Right cardiac atrium (tissue), 5 donors: Measurements from ENCODE around the gene ALDH3A1. TPM values are rescaled to one million over a fixed set of nuclear protein-coding genes. Genes with fewer than 3 reads are reported as not detected.

Experiments
- ATAC-seq, 2 donors: fragments of 200-7000 bp; cut with Tn5 transposase; one replicate each; pipeline versions ENCODE4 v1.8.0 to v1.9.1; 2020; ENCODE audit warnings: moderate library complexity in 2 of 2, mild to moderate bottlenecking in 1 of 2
- DNase-seq, 3 donors: peaks; one replicate each; pipeline ENCODE4 v3.0.0-alpha.2; 2020
- H3K27ac ChIP-seq: one replicate; pipeline ENCODE4 v1.5.1; 2013; ENCODE audit warnings: mild to moderate bottlenecking, low read length, control low read depth, moderate library complexity
- H3K27me3 ChIP-seq: one replicate; pipeline ENCODE4 v1.6.1; 2013; ENCODE audit not compliant: control insufficient read depth, insufficient read depth
- H3K4me1 ChIP-seq: one replicate; pipeline ENCODE4 v1.6.1; 2013; ENCODE audit warnings: low read length; ENCODE audit not compliant: control insufficient read depth, insufficient read depth
- H3K4me3 ChIP-seq: one replicate; pipeline ENCODE4 v1.5.1; 2013; ENCODE audit warnings: low read length, control low read depth
- H3K9me3 ChIP-seq: one replicate; pipeline ENCODE4 v1.6.1; 2013; ENCODE audit warnings: low read length; ENCODE audit not compliant: control insufficient read depth
- WGBS: extraction: QIAGEN DNeasy Blood & Tissue Kit; methylation state at CpG from one replicate; pipeline ENCODE4 v1.1.7; 2013; 5-methylcytosine and 5-hydroxymethylcytosine counted together
- intact Hi-C, 4 donors: fragments of 100-400 bp; cut with DNase I; formaldehyde crosslinking; loops; one replicate each; pipeline versions ENCODE4 v1.11.0 to v1.14.0; 2022 to 2023
- long read RNA-seq, 4 donors: library from polyadenylated mRNA; unstranded; transcript quantifications; one replicate each; pipeline ENCODE4 v2.0.0, GENCODE V29; 2020 to 2021
- polyA plus RNA-seq: library from polyadenylated mRNA; stranded (reverse); fragments of 200-250 nt; gene quantifications from one replicate; pipeline ENCODE4 v1.2.3, GENCODE V29; 2013
- total RNA-seq, 4 donors: library from RNA; stranded (reverse); fragmentation: NEBNext Ultra II Directional; extraction: Animal tissue kit (Norgen Biotek cat#: 25700); gene quantifications; one replicate each; pipeline ENCODE4 v1.2.1, GENCODE V29; 2021
- donor health status: healthy with polysubstance abuse.
- donor health status: DM: no; HTN: yes; CAD: no.
- donor health status: DM: no; HTN: no; CAD: no.
- donor health status: DM: no; HTN: yes; CAD: no; lungs with severe emphysema.
- donor health status: DM: yes; HTN: yes; CAD: no.

ALDH3A1 gene
- total RNA-seq, result under 1 TPM; 0.20 to 0.50 (median 0.23) TPM
- polyA plus RNA-seq, result 0.09 TPM
- long read RNA-seq, donor 1, result 0 reads
- long read RNA-seq, donor 2, result 0 reads
- long read RNA-seq, donor 3, partial matches to known transcripts, result 0 of 4 reads
- long read RNA-seq, donor 3, other reads (novel, unspliced or antisense), result 0 of 4 reads
- long read RNA-seq, donor 4, partial matches to known transcripts, result 1 of 1 reads
- long read RNA-seq, donor 4, other reads (novel, unspliced or antisense), result 0 of 1 reads

DNA sequence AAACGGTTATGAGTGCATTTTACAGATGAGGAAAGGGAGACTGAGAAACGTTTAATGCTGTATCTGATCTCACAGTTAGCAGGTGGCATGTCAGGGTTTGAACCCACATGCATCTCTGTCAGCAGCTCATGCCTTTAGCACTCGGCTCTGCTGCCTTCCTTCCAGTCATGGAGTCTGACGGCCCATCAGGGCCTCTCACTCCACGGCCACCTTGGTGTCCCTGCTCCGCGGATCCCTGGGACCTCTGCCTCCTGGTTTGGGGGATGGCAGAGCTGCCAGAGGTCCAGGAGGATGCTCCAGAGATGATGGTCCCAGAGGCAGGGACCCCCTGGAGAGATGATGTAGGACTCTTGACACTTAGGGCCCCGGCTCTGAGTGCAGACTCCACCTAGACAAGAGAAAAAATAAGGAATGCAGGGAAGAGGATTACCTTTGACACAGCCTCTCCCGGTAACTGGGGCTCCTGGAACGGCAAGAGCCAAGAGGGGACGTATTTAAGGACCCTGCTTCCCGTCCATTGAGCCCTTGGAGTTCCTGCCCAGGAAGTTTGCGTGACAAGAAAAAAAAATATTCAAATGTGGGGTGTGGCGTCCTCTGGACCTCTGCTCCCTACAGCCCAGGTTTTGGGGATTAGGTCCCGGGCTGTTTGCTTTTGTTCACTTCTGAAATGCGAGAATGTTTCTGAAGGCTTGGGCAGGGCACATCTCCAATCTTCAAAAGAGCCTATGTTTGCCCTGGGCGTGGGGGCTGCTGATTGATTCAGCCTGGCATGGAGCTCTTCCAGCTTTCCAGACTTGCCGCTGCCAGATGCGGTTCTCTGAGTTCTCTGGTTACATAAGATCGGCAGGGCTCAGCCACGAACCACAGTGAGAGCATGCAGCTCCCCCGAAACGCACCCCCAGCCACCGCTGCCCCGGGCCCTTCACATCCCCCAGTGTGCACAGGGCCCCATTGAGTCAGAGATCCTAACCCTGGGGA is at the start of gene ALDH3A1:
TSS of gene ALDH3A1 (minus strand) at position 470 of the 978 bp plus-strand sequence. CDS start 3,169 bp downstream, outside the sequence.
- no peaks in the 10 kb centered on the region for H3K4me1 ChIP-seq
- H3K4me3 ChIP-seq, result no peak within 1 kb of the TSS
- WGBS, result 58% methylated on average over 25 of the region's 25 CpGs
- no peaks in the 10 kb centered on the region for H3K9me3 ChIP-seq
- H3K27me3 ChIP-seq, result no peaks in the 10 kb centered on the region
- ATAC-seq (no peak), DNase-seq (peak in 1 of 3 donors; percentile 41)
- no peak within 1 kb of the TSS for H3K27ac ChIP-seq
- intact Hi-C loops, result loop anchor here in 1 of 4 donors (10.0 kb wide), 1 partner anchor 73 kb away; no protein-coding TSS in a partner anchor

- H3K27ac ChIP-seq, result no peak overlapping the region
- H3K4me3 ChIP-seq, result no peak overlapping the region
- intact Hi-C loops, result no loop called here
- ATAC-seq (no peak), DNase-seq (no peak)
- H3K9me3 ChIP-seq, result no peaks in the 10 kb centered on the region
- H3K4me1 ChIP-seq, result no peaks in the 10 kb centered on the region
- 97% methylated on average over 4 of the region's 4 CpGs for WGBS
- H3K27me3 ChIP-seq, result no peaks in the 10 kb centered on the region
Measured at GRCh38 chr17:19796457-19796856, 48.4 kb upstream of the ALDH3A1 start.

- DNase-seq (no peak), ATAC-seq (no peak)
- Histone ChIP-seq H3K4me3 (no peak overlapping the region), H3K27me3 (no peaks in the 10 kb centered on the region), H3K27ac (no peak overlapping the region), H3K4me1 (no peaks in the 10 kb centered on the region), H3K9me3 (no peaks in the 10 kb centered on the region)
- WGBS, result 96% methylated on average over 3 of the region's 3 CpGs
- intact Hi-C loops, result no loop called here
Measured at GRCh38 chr17:19791918-19792550, 43.9 kb upstream of the ALDH3A1 start.

GRCh38 chr17:19787733-19788357 is 39.7 kb upstream of the ALDH3A1 start:
- WGBS, result 93% methylated on average over 7 of the region's 7 CpGs
- no peaks in the 10 kb centered on the region for H3K9me3 ChIP-seq
- no peak for DNase-seq
- no peaks in the 10 kb centered on the region for H3K27me3 ChIP-seq
- intact Hi-C loops, result no loop called here
- no peak overlapping the region for H3K4me3 ChIP-seq
- no peak overlapping the region for H3K27ac ChIP-seq
- H3K4me1 ChIP-seq, result no peaks in the 10 kb centered on the region
- ATAC-seq, result no peak

DNA sequence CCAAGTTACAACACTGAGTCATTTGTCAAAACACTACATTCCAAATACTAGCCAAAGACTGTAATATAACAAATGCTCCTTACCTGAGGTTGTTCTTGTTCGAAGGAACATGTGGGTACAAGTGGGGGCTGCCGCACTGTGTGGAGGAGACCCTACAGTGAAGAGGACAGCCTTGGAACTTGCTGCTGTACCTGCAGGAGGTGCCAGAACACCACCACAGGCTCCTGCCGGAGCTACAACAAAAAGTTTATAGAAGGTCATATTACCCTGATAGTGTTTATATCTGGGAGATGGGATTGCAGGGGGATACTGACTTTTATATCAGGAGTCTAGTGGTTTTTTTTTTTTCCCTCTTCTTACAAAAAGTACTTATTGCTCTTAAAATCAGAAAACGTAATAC is 37.8 kb upstream of the ALDH3A1 start:
- intact Hi-C loops, result no loop called here
- DNase-seq, result no peak
- Histone ChIP-seq H3K27ac (no peak overlapping the region), H3K4me1 (no peaks in the 10 kb centered on the region), H3K9me3 (no peaks in the 10 kb centered on the region), H3K27me3 (no peaks in the 10 kb centered on the region), H3K4me3 (no peak overlapping the region)
- ATAC-seq, result no peak
- 71% methylated on average over 4 of the region's 4 CpGs for WGBS

GRCh38 chr17:19781488-19782458 is 33.7 kb upstream of the ALDH3A1 start:
- Histone ChIP-seq H3K27me3 (no peaks in the 10 kb centered on the region), H3K27ac (no peak overlapping the region)
- 95% methylated on average over 9 of the region's 9 CpGs for WGBS

DNA sequence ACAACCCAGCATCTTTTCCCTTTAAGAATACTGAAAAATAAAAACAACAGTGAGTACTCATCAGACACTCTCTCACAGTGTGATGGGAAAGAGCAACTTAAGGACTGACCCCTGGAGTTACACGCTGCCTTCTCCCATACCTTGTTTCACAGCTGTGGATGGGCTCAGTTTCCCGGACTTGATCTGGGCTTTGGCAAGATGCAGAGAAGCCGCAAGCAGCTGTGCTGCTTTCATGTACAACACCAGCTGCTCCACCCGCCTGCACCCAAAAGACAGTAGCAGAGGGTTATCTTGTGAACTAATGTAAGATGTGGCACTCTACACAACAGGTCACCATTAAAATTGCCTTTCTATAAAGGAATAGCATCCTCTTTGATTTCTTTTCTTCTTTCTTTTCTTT is 32.7 kb upstream of the ALDH3A1 start:
- H3K4me1 ChIP-seq, result no peaks in the 10 kb centered on the region
- no peaks in the 10 kb centered on the region for H3K27me3 ChIP-seq
- WGBS, result 95% methylated on average over 4 of the region's 4 CpGs
- DNase-seq, result no peak
- H3K27ac ChIP-seq, result no peak overlapping the region
- no peak for ATAC-seq
- intact Hi-C loops, result no loop called here
- no peak overlapping the region for H3K4me3 ChIP-seq
- H3K9me3 ChIP-seq, result no peaks in the 10 kb centered on the region

More at GRCh38 chr17:19781488-19782458, 33.7 kb upstream of the ALDH3A1 start:
- Histone ChIP-seq H3K9me3 (no peaks in the 10 kb centered on the region), H3K4me3 (no peak overlapping the region), H3K4me1 (no peaks in the 10 kb centered on the region)
- intact Hi-C loops, result no loop called here
- ATAC-seq (no peak), DNase-seq (no peak)

DNA sequence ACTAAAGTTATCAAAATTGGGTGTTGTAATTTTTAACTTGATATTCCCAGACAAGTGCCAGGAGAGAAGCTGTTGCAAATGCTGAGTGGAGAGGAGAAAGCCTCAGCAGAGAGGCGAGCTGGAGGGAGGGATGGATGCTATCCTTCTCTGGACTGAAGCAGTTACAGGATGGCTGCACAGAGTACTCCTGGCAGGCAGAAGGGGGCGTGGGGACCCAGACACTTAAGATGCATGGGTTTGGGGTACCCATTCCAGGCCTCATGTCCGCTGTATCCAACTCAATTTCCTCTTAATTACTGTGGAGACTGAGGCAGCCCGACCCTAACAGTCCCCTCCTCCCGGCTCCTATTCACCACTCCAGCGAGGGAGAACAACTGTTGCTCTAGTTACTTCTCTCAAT is 25.4 kb upstream of the ALDH3A1 start:
- WGBS, result 89% methylated on average over 6 of the region's 6 CpGs
- no peak for DNase-seq

DNA sequence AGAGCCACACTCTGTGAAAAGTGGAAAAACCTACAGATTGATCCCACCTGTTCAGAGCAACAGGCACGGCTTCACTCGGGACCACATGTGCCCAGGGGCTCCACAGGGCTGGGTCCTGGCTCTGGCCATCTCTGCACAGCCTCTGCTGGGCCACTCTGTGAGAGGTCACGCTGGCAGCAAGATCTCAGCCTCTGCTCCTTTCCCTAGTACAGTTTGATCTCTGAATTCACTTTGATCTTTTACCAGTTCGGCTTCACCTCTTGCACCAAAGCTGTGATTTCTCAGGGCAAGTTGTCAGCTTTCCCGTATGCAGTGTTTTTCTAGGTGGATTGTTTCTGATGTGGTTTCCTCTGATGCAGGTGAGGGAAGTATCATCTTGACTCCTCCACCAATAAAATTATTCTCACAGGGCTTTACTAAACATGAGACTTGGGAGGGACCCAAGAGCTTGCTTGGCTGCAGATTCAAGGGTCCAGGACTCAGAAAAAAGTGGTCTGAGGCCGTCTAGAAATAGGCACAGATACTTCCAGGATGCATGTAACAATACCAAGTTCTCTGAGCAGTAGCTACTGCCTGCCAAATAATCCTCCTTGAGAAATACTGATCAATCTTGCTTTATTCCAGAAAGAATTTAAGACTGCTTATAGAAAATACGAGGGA is 24.0 kb upstream of the ALDH3A1 start:
- whole genome bisulfite sequencing, result 59% methylated on average over 7 of the region's 7 CpGs
- Histone ChIP-seq H3K27ac (no peak overlapping the region), H3K9me3 (no peaks in the 10 kb centered on the region), H3K4me3 (no peak overlapping the region), H3K4me1 (no peaks in the 10 kb centered on the region), H3K27me3 (no peaks in the 10 kb centered on the region)
- no peak for ATAC-seq
- DNase-seq, result no peak
- intact Hi-C loops, result no loop called here

More for the DNA sequence above, 25.4 kb upstream of the ALDH3A1 start:
- Histone ChIP-seq H3K27ac (no peak overlapping the region), H3K27me3 (no peaks in the 10 kb centered on the region), H3K4me1 (no peaks in the 10 kb centered on the region), H3K4me3 (no peak overlapping the region), H3K9me3 (no peaks in the 10 kb centered on the region)
- no peak for ATAC-seq
- intact Hi-C loops, result no loop called here
